CD4-positive, alpha-beta T cell treated with Interleukin-2 at 100 ng/mL for 4 hours (primary cell): ENCODE measurements around the gene FRMD4A.

ENCODE experiments used
- DNase-seq: peaks from one replicate; pipeline ENCODE4 v3.0.0-alpha.2; 2020; ENCODE audit warnings: low spot score

FRMD4A gene

DNA sequence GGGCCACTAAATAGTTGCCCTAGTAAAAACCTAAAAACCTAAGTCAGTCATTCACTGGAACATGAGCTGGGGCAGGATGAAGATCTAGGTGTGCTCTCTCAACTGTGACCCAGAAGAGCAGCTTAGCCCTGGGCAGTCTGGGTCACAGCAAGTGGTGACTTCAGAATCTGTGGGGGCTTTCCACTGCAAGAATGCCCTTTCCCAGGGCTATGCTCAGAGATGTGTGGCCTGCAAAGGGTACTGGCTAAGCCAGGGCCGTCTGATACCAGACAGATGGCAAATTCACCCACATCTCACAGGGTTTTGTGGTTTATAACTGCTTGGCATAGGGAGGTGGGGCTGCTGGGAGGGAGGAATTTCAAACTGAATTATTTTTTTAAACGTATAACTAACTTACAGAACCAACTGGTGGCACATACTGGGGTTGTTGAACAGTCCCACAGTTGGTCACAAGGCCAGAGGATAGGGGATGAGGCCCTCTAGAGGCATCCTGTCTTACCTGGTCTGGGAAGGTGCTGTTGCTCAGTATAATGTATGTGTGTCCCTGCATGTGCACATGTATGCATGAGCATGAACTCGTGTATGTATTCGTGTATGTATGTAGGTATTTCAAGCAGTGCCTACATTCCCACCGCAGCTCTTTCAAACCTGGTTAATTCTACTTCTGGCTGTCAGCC, 680.7 kb downstream of the FRMD4A start:
- DNase-seq: no peak

DNA sequence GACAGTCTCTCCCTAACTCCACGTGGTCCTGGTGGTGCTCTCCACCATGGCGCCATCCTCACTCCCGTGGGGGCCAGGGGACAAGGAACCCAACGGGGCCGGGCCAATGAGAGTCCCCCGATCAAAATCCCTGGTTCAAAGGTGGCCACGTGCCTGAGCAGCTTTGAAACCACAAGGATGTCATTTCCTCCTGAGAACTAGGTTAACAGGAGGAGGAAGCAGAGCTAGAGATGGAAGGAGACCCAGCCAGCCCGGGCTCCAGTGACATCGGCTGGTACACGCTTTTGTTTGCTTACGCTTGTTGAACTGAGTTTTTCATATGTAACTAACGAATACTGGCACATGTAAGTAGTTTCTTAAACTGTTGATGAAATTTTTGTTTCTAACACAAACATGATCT, 682.3 kb downstream of the FRMD4A start:
- no peak for DNase-seq

DNA sequence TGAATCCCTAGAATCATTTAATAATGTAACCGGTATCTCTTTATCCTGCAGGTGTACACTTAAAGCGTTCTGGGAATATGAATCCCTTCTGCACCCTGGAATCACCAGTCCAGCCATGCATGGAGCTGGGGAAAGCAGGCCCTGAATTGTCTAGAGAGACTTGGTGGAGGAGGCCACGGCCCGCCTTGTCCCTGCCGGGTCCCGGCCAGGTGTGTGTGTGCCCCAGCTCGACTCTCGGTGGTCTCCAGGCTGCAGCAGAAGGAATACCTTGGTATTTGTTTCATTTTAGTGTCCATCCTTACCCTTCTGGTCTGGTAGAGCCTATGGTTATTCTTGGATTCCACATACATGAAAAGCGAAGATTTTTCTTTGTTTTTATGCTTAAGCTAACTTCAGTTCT, 685.9 kb downstream of the FRMD4A start:
- DNase-seq: no peak

DNA sequence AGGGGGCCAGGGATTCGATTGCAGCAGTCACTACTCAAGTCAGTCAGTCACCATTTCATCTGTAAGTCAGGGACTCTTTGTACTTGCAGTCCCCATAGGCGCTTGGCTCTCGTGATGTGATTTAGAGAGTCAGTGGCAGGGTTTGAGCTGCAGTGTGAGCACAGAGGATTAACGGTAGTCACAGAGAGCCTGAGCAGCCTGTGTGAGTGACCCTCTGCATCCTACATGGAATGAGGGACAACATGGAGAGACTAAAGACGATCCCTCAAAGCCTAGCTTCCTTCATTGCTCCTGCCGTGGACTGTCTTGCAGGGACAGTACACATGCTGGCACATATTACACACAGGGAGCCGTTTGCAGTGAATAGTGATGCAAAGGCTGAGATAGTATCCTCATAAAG, 687.7 kb downstream of the FRMD4A start:
- DNase-seq: no peak

DNA sequence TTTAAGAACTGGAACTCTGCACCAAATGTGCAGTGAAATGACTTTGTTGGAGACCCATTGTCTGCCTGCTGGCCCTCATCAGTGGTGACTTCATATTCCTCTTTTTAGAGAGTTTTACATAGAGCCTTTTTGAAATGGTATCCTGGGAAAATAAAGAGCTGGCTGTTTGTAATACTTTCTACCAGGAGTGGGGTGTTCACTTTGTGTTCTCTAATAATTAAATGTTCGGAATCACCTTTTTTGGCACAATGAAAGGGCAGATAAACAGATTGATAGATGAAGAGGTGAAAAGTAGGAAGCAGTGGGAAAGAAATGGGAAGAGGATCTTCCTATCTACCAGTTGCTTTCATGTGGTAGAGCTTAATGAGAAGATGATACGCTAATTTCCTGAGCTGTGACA, 688.4 kb downstream of the FRMD4A start:
- DNase-seq: no peak

DNA sequence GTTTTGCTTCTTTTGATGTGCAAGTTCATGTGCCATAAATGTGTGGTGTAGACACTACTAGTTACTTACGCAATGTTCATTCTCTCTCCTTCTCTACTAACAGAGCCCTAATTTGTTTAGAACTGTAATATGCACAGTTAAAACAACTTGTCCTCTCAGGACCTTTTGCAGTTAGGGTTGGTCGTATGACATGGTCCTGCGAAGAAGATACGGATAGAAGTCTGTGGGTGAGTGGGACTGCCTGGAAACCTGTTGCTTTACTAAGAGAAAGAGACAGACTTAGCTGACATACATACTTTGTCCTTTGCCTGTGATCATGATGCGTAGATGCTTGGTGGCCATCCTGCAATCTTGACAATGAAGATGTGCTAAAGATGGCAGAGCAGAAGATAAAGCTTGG, 692.8 kb downstream of the FRMD4A start:
- DNase-seq: no peak

DNA sequence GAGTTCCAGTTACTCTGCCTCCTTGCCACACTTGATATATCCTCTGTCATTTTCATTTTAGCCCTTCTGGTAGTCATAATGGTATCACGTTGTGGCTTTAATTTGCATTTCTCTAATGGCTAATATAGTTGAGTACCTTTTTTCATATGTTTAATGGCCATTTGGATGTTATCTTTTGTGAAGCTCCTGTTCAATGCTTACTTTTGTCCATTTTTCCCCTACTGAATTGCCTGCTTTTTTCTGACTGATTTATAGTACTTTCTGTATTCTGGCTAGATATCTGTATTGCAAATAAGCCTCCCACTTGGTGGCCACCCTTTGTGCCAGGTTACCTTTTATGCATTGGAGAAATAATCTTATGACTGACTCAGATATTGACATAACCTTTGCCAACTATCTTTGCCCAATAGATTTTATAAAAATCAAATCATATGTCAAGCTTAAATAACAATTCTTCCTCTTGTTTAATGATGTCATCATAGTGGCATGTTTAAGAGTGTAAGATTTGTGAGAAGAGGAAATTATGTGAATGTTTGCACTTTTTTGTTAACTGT, 693.3 kb downstream of the FRMD4A start:
- DNase-seq: no peak

DNA sequence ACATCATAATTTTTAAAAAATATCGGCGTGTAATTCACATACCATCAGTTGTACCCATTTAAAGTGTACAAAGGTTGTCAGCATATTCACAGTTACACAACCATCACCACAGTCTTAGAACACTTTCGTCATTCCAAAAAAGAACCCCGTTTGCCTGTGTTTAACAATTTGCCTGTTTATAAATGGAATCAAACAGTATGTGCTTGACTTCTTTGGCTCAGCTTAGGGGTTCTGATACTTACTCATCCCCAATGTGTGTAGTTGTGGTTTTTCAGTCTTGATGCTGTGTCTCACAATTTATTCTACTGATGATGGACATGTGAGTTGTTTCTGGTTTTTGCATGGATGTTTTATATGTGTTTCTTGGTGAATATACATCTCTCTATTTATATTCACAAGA, 693.9 kb downstream of the FRMD4A start:
- DNase-seq: no peak

DNA sequence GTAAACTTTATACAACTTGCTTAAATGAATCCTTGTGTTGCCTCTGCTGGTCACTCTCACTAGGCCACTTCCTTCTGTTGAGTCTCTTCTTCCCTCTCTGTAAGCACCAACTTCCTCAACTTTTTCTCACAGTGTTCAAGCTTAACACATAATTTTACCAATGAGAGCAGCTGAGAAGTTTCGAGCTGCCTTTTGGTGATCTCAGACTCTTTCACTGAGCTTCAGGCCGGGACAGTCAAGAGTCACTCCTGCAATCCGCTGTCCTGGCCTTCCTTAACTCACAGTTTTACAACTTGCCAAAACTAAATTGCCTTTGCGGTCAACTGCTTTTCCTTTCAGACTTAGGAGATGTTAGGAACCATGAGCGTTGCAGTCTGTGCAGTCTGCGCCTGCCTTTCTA, 696.5 kb downstream of the FRMD4A start:
- DNase-seq: no peak

DNA sequence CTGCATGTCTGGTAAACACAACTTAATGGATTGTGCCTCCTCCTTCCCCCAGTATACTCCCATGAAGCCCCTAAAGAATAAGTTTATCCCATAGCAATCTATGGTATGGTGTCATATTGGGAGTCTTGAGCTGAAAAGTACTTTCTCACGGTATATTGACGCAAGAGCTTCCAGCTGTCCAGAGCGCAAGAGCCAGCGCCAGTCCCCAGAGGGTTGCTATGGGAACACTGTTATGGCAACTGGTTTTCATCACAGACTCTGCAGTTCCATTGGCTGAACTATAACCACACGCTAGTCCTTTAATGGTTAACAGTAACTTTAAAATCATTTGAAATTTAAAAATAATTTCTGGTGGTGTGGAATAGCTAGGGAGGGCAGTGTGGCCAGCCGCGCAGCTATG, 697.0 kb downstream of the FRMD4A start:
- DNase-seq: no peak

DNA sequence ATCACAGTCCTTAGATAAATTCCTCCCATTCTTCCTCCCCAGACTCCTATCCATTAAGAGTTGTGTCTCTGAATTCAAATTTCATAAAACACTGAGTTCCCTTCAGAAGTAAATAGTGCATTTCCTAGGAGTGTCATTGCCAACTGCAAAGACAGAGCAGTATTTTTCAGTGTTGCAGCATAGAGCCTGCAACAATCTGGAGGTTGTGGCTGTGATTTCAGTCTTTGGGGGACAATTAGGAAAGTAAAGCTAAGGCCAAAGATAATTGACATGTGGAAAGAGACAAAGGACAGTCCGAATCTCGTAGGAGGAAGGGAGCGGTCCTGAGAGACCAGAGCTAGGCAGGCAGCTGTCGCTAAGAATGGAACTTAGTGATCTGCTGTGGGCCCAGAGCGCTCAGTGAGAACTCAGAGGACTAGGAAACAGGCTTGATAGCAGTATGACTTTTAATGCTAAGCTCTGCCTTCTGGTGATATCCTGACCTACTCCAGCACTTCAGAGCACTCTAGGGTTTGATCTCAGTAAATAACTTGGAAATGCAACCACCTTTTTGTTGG, 697.8 kb downstream of the FRMD4A start:
- DNase-seq: no peak

DNA sequence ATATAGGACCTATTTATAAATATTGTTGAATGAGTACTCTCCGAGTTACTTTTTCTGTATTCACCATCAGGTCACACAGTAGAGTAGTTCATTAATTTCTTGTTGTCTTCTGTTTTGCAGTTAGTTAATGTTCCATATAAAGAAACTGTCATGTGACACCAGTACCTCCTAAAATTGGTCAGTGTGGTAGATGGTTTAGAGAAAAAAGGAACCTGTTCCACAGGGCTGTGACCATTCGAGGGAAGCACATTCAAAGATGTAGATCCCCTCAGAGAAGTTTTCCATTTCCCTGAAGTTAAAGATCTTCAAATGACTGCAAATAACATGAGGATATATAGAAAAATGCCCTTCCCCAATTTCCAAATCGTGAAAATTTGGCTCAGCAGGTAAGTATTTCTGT, 698.3 kb downstream of the FRMD4A start:
- DNase-seq: no peak

DNA sequence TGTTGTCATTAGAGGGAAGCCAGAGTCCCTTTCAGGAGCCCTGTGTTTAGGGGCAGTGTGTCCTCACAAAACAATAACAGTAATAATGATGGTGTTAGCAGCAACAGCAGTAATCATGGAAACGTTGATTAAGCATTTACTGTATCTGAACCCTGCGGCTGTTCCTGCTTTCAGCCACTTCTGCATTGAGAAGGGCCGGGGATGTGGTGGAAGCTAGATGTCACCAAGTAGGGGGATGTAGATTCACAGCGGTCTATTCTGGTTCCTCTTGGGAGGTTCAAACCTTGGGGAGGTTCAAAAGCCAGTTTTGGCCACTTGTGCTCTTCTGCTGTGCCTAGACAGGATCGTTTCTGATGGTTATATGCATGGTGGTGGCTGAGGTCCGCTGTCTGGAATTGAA, 699.1 kb downstream of the FRMD4A start:
- DNase-seq: no peak

DNA sequence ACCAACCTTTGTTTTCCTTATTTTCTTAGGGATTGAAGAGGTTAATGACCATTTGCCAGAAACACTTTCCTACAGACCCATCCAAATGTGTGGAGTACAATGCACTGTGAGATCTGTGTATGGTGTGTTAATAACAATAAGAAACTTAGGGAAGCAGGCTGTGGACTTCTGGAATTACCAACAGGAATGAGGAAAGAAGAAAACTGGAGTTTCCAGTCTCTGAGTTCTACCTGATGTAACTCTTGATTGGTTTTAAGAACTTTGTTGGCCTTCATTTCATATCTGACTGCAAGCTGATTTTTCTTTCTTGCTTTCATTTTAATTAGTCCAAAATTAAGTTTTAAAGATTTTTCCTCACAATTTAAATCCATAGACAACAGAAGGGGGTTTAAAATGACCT, 700.5 kb downstream of the FRMD4A start:
- no peak for DNase-seq

DNA sequence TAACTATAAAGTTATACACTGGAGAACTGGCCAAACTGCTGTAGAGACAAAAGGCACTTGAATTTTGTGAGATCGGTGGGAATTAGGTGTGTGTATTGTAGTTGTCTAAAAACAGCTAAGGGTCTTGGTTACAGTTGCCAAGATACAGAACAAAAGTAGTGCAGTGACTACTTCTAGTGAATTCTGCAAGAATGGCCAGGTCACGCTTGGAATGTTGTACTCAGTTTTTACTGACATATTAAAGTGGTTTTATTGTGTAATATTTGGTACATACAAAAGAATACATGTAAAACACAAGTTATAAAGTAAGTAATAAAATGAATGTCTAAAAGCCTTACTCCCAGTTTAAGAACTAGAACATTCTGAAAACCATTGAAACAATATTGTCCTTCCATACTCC, 701.6 kb downstream of the FRMD4A start:
- no peak for DNase-seq

DNA sequence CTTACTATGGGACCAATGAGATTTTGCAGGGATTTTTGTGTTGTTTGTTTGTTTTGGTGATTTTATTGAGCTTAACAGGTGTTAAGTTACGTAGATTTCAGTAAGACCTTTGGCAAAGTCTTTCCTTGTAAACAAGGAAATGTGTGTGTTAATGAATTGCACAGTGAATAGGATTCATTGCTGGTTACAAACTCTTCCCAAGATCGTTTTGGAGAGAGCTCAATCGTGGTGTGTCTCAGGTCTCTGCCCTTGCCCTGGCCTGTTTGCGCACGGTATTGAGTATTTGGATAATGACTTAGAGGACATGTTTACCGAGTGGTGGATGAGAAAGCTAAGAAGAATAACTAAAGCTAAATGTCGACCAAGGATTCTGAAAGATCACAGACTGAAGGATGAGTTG, 702.1 kb downstream of the FRMD4A start:
- DNase-seq: no peak

DNA sequence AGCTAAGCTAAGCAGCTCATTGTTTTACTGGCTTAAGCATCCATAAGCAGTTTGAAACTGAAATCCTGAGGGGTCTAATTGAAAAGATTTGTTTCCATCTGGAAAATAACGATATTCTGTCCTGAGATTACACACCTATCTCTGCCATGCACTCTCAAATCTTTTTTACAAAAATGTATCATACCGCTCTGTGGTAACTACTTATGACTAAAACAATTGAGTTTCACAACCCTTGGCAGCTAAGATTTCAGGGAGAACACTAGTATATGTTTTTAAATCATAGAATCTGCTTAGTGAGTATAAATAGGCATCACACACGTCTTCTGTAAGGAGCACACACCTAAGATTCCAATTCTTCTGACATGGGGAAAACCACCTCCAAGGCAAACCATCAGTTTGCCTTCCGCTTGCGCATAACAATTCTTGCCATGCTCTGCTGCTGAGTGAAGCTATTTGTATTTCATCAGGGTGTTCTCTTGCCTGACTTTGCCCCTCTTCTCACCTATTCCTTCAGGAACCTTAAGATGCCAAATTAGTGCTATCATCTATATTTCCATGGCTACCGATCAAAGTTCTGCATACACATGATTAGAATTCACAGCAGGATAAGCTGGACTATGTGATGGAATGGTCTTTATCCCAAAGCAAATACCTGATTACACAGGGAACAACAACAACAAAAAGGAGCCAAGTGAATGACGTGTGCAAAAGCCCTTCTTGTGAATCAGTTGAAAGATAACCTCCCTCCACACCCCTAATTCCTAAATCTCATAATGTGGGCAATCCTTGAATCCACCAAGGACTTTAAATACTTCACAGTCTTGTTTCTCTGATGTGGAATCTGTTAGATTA, 703.0 kb downstream of the FRMD4A start:
- DNase-seq: no peak

DNA sequence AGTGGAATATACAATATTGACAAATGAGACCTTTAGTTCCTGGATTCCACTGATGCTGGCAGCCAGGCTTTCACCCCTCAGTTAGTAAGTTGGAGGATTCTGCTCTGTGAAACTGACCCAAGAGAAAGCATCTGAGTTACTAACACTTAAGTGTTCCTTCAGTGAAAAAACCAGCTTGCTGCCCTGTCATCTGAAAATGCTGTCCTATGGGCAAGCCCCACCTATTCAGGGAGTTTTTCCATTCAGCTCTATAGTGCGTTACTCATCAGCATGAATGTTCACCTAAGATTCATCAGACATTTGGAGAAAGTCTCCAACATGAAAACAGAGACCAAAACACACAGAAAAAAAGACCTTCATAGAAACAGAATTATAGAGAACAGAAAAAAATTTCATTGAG, 706.1 kb downstream of the FRMD4A start:
- DNase-seq: no peak

DNA sequence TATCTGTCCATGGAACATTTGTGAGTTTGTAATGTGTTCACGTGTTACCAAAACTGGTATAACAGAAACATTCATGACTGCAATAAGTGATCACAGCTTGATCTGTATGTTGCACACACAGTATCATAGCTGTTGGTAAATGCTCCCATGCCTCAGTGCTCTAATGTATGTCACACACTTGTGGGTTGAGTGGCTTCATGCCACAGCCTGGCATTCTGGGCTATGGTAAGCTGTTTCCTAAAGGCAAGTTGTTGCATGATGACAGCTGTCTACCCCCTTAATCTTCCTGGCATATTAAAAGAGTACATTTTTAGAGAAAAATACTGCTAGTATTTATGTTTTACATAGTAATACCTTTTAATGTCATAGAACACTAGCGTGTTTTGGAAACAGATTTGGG, 708.8 kb downstream of the FRMD4A start:
- no peak for DNase-seq

DNA sequence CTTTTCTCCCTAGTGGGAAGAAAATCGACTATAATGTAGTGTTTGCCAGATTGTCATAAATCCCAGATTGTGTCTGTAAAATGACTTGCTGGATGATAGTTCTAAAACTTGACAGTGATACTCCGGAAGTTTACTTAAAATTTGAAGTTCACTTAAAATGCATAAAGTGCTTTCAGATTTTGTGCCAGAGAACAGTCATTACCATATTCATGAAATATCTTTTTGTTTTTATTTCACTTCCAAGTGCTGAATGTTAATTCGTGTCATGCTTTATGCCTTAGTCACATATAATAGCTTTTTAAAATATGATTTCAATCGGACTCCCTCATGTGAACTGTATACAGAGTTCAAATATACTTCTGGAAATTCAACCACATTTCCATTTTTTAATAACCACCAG, 713.6 kb downstream of the FRMD4A start:
- no peak for DNase-seq

DNA sequence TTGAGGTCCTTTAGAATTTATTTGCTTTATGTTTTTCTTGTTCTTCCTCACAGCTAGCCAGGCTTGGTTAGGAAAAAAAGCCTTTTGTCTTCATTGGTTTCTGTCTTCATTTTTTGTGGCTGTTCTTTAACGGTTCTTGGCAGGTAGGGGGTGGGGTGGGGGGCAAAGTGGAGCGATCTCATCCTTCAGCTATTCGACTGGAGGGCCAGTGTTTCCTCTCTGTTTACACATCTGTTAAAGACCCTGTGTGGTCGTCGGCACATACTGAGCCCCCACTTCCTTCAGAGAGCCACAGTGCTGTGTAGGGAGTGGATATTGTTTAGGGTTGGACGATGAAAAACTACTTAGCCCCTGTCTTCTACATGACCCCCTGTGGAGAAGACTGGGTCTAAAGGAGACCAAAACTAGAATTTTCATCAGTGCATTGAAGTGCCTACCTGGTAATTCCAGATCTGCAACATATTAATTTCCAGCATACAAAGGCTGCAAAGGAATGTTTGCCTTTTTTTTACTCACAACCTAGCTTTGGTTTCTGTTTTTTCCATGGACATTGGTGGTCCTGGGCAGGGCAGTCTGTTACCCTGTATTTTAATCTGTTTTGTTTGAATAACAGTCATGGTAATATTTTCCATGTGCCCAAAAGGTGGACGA, 714.9 kb downstream of the FRMD4A start:
- no peak for DNase-seq

DNA sequence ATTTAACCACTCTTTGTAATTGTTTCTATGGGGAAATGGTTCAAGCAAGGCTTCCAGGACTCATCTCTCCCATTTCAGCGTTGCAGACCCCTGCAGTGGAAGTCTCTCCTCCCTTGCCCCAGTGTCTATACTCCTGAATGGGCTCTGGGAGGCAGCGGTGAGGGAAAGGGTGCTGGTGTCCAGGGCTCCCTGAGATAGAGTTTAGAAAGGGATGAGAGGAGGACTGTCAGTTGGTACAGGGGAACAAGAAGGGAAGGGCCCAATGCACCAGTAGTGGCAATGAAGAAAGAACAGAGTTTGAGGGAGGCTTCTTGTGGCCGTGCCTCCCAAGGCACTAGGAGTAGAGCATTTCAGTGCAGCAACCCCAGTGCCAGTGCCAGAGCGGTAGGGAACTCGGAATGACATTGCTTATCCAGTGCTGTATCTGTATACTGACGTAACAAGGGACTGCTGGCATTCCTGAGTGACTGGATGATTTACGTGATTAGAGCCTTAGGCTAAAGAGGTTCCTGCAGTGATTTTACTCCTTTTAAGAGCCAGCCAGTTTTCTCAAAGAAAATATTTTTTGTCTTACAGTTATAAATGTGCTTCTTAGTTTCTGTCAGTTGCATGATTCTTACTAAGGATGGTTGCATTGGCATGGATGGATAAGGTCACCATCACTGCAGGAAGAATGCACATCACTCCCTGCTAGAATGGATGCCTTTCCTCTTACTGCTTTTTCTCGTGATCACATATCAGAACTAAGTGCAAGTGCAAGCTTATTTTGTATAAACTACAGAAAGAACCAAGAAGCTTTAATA, 716.0 kb downstream of the FRMD4A start:
- no peak for DNase-seq
